Urinary bladder (tissue), 4 donors: ENCODE data around the gene CCDC107. TPM values are rescaled to one million over a fixed set of nuclear protein-coding genes. Genes with fewer than 3 reads are reported as not detected.

ENCODE experiments used
- DNase-seq: peaks from one replicate; pipeline ENCODE4 v3.0.0-alpha.2; 2015; ENCODE audit errors: extremely low spot score
- H3K27ac ChIP-seq: one replicate; pipeline ENCODE4 v1.5.1; 2013; ENCODE audit warnings: low read depth, mild to moderate bottlenecking, moderate library complexity
- H3K36me3 ChIP-seq: one replicate; pipeline ENCODE4 v1.6.1; 2013; ENCODE audit warnings: mild to moderate bottlenecking, moderate library complexity; ENCODE audit not compliant: insufficient read depth
- H3K4me1 ChIP-seq: one replicate; pipeline ENCODE4 v1.6.1; 2013; ENCODE audit warnings: mild to moderate bottlenecking, moderate library complexity; ENCODE audit not compliant: insufficient read depth
- H3K4me3 ChIP-seq: one replicate; pipeline ENCODE4 v1.5.1; 2013; ENCODE audit warnings: low read depth, low read length
- WGBS: extraction: QIAGEN DNeasy Blood & Tissue Kit; methylation state at CpG from one replicate; pipeline ENCODE4 v1.1.7; 2013; 5-methylcytosine and 5-hydroxymethylcytosine counted together
- polyA plus RNA-seq: library from polyadenylated mRNA; stranded (reverse); fragments of 200-250 nt; gene quantifications from one replicate; pipeline ENCODE4 v1.2.3, GENCODE V29; 2013
- small RNA-seq: library from RNA; depleted of rRNA; stranded (forward); fragments of <200 nt; gene quantifications from one replicate; pipeline ENCODE3, GENCODE V24; 2014
- total RNA-seq: library from RNA; depleted of rRNA; stranded (reverse); fragments of >200 nt; gene quantifications from one replicate; pipeline ENCODE4 v1.2.3, GENCODE V29; 2014
- donor health status: healthy with polysubstance abuse.
- donor health status: healthy.

Gene CCDC107
- total and polyA plus RNA-seq, 2 donors, result 10.7 to 71.5 TPM

GRCh38 chr9:35700942-35701341, 42.9 kb downstream of the CCDC107 start:
- DNase-seq, result no peak
- peaks cover 14% of the 10 kb centered on the region for H3K36me3 ChIP-seq

DNA sequence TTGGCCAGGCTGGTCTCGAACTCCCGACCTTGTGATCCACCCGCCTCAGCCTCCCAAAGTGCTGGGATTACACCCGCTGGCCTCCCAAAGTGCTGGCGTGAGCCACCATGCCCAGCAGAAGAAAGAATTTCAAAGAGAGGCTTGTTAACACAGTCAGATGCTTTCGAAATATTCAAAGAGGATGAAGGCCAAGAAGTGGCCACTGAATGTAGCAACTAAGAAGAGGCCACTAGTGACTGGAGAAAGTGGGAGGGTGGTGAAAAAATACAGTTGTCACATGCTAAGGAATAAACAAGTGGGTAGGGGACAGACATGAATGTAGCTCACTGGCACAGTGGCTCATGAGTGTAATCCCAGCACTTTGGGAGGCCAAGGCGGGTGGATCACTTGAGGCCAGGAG, 44.6 kb downstream of the CCDC107 start:
- no peak overlapping the region for H3K27ac ChIP-seq
- H3K36me3 ChIP-seq, result peaks cover 18% of the 10 kb centered on the region

More at GRCh38 chr9:35700942-35701341, 42.9 kb downstream of the CCDC107 start:
- H3K27ac ChIP-seq, result no peak overlapping the region
- H3K4me3 ChIP-seq, result no peak overlapping the region
- H3K4me1 ChIP-seq, result no peaks in the 10 kb centered on the region

GRCh38 chr9:35703906-35704672, 46.0 kb downstream of the CCDC107 start:
- 94% methylated on average over 26 of the region's 26 CpGs for WGBS
- no peaks in the 10 kb centered on the region for H3K4me1 ChIP-seq
- peaks cover 18% of the 10 kb centered on the region for H3K36me3 ChIP-seq
- H3K4me3 ChIP-seq, result no peak overlapping the region
- H3K27ac ChIP-seq, result no peak overlapping the region
- no peak for DNase-seq

More for the DNA sequence above, 44.6 kb downstream of the CCDC107 start:
- H3K4me1 ChIP-seq, result no peaks in the 10 kb centered on the region
- no peak overlapping the region for H3K4me3 ChIP-seq
- DNase-seq, result no peak
- 95% methylated on average over 7 of the region's 7 CpGs for WGBS

DNA sequence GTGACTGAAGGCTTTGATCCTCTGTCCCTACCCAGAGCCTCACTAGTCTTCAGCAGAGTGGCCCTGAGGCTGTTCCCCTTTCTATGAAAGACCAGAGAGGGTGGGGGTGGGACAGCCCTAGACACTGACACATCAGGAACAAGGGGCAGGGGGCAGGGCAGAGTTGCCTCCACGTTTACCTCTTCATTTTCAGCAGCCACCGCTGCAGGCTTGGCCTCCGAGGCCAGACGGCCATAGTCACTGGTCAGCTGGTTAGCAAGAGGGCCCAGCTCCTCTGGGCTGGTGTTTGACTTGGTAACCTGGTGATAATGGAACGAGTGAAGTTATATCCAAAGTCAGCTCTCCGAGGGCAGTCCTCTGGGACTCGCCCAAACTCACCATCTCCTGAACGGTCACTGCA, 47.3 kb downstream of the CCDC107 start:
- Histone ChIP-seq H3K36me3 (peaks cover 18% of the 10 kb centered on the region), H3K4me1 (no peaks in the 10 kb centered on the region), H3K4me3 (no peak overlapping the region), H3K27ac (no peak overlapping the region)
- WGBS, result 85% methylated on average over 8 of the region's 8 CpGs
- no peak for DNase-seq

GRCh38 chr9:35705836-35706430, 47.8 kb downstream of the CCDC107 start:
- peaks cover 17% of the 10 kb centered on the region for H3K36me3 ChIP-seq
- WGBS, result 96% methylated on average over 7 of the region's 7 CpGs
- H3K4me1 ChIP-seq, result no peaks in the 10 kb centered on the region
- no peak for DNase-seq
- H3K4me3 ChIP-seq, result no peak overlapping the region
- H3K27ac ChIP-seq, result no peak overlapping the region

DNA sequence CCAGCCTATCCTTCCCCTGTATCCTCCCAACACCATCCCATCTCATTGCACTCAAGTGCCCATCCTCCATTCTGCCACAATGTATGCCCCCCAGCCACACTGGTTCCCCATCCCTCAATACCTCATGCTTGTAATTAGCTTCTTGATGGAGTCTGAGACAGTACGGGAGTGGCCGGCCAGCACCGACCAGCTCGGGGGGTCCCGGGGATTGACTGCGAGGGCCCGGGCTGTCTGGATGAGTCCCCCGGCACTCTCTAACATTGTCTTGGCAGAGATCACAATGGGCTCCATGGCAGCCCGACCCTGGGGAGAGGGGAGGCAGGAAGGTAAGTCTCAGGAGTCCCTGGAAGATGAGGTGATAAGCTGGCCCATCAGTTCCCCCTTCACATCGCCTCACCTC, 48.9 kb downstream of the CCDC107 start:
- H3K4me3 ChIP-seq, result no peak overlapping the region
- 92% methylated on average over 10 of the region's 10 CpGs for WGBS
- DNase-seq, result no peak
- H3K27ac ChIP-seq, result no peak overlapping the region
- peaks cover 18% of the 10 kb centered on the region for H3K36me3 ChIP-seq
- no peaks in the 10 kb centered on the region for H3K4me1 ChIP-seq

- DNase-seq, result no peak
- H3K27ac ChIP-seq, result no peak overlapping the region
- no peaks in the 10 kb centered on the region for H3K4me1 ChIP-seq
- WGBS, result 96% methylated on average over 4 of the region's 4 CpGs
- no peak overlapping the region for H3K4me3 ChIP-seq
- peaks cover 26% of the 10 kb centered on the region for H3K36me3 ChIP-seq
Measured at GRCh38 chr9:35708146-35708545, 50.1 kb downstream of the CCDC107 start.

- H3K4me3 ChIP-seq, result no peak overlapping the region
- no peak for DNase-seq
- no peak overlapping the region for H3K27ac ChIP-seq
- H3K4me1 ChIP-seq, result no peaks in the 10 kb centered on the region
- H3K36me3 ChIP-seq, result peaks cover 25% of the 10 kb centered on the region
- WGBS, result 83% methylated on average over 7 of the region's 7 CpGs
Measured at GRCh38 chr9:35710818-35711500, 52.9 kb downstream of the CCDC107 start.

Small RNAs within 50 kb of the gene (small RNA-seq; reads per million reads assigned to genes)
- gene RMRP (not detected), gene RN7SL22P (not detected)

Other genes starting within 250 kb of the CCDC107 start
- 17.2 TPM for gene RUSC2, start 168.2 kb upstream of the CCDC107 start, total RNA-seq
- gene RUSC2, start 168.2 kb upstream of the CCDC107 start, polyA plus RNA-seq, result 42.5 TPM
- 6.8 TPM for gene TESK1, start 53.0 kb upstream of the CCDC107 start, total RNA-seq
- gene TESK1, start 53.0 kb upstream of the CCDC107 start, polyA plus RNA-seq, result 52.9 TPM
- 1.5 TPM for gene CD72, start 39.9 kb upstream of the CCDC107 start, total RNA-seq
- gene CD72, start 39.9 kb upstream of the CCDC107 start, polyA plus RNA-seq, result 1.6 TPM
- 0.48 TPM for gene SIT1, start 7.4 kb upstream of the CCDC107 start, total RNA-seq
- gene SIT1, start 7.4 kb upstream of the CCDC107 start, polyA plus RNA-seq, result 0.60 TPM
- 99,097 TPM for gene RMRP, start 273 bp upstream of the CCDC107 start, total RNA-seq
- gene RMRP, start 273 bp upstream of the CCDC107 start, polyA plus RNA-seq, result not detected
- 4.7 TPM for gene ARHGEF39, start 6.9 kb downstream of the CCDC107 start, total RNA-seq
- gene ARHGEF39, start 6.9 kb downstream of the CCDC107 start, polyA plus RNA-seq, result 1.1 TPM
- gene CA9, start 15.6 kb downstream of the CCDC107 start, total RNA-seq, result 0.37 TPM
- 1.8 TPM for gene CA9, start 15.6 kb downstream of the CCDC107 start, polyA plus RNA-seq
- gene TPM2, start 31.6 kb downstream of the CCDC107 start, total RNA-seq, result 907 TPM
- 7,869 TPM for gene TPM2, start 31.6 kb downstream of the CCDC107 start, polyA plus RNA-seq
- 154 TPM for gene TLN1, start 73.9 kb downstream of the CCDC107 start, total RNA-seq
- gene TLN1, start 73.9 kb downstream of the CCDC107 start, polyA plus RNA-seq, result 533 TPM
- gene CREB3, start 74.4 kb downstream of the CCDC107 start, total RNA-seq, result 28.2 TPM
- 50.0 TPM for gene CREB3, start 74.4 kb downstream of the CCDC107 start, polyA plus RNA-seq
- 36.0 TPM for gene GBA2, start 90.9 kb downstream of the CCDC107 start, total RNA-seq
- gene GBA2, start 90.9 kb downstream of the CCDC107 start, polyA plus RNA-seq, result 51.4 TPM
- 12.1 TPM for gene RGP1, start 91.0 kb downstream of the CCDC107 start, total RNA-seq
- gene RGP1, start 91.0 kb downstream of the CCDC107 start, polyA plus RNA-seq, result 16.7 TPM
- gene MSMP, start 96.0 kb downstream of the CCDC107 start, total RNA-seq, result 0.53 TPM
- 0.42 TPM for gene MSMP, start 96.0 kb downstream of the CCDC107 start, polyA plus RNA-seq
- gene NPR2, start 133.3 kb downstream of the CCDC107 start, total RNA-seq, result 23.1 TPM
- gene NPR2, start 133.3 kb downstream of the CCDC107 start, polyA plus RNA-seq, result 30.6 TPM
- 1.9 TPM for gene SPAG8, start 154.0 kb downstream of the CCDC107 start, total RNA-seq
- 1.9 TPM for gene SPAG8, start 154.0 kb downstream of the CCDC107 start, polyA plus RNA-seq
- 12.8 TPM for gene HINT2, start 156.8 kb downstream of the CCDC107 start, total RNA-seq
- 53.8 TPM for gene HINT2, start 156.8 kb downstream of the CCDC107 start, polyA plus RNA-seq
- 0.21 TPM for gene FAM221B, start 170.4 kb downstream of the CCDC107 start, total RNA-seq
- not detected for gene FAM221B, start 170.4 kb downstream of the CCDC107 start, polyA plus RNA-seq
- gene TMEM8B, start 170.9 kb downstream of the CCDC107 start, total RNA-seq, result 4.8 TPM
- gene TMEM8B, start 170.9 kb downstream of the CCDC107 start, polyA plus RNA-seq, result 23.8 TPM
- not detected for gene OR13J1, start 212.1 kb downstream of the CCDC107 start, total RNA-seq
- gene OR13J1, start 212.1 kb downstream of the CCDC107 start, polyA plus RNA-seq, result not detected
- 0.42 TPM for gene HRCT1, start 247.9 kb downstream of the CCDC107 start, total RNA-seq
- 15.8 TPM for gene HRCT1, start 247.9 kb downstream of the CCDC107 start, polyA plus RNA-seq